Measurements from ENCODE around the gene FHIT. TPM values are rescaled to one million over a fixed set of nuclear protein-coding genes. Genes with fewer than 3 reads are reported as not detected.

FHIT gene
- total and polyA plus RNA-seq, 4 donors = 2.1 to 14.7 (median 6.6) TPM

DNA sequence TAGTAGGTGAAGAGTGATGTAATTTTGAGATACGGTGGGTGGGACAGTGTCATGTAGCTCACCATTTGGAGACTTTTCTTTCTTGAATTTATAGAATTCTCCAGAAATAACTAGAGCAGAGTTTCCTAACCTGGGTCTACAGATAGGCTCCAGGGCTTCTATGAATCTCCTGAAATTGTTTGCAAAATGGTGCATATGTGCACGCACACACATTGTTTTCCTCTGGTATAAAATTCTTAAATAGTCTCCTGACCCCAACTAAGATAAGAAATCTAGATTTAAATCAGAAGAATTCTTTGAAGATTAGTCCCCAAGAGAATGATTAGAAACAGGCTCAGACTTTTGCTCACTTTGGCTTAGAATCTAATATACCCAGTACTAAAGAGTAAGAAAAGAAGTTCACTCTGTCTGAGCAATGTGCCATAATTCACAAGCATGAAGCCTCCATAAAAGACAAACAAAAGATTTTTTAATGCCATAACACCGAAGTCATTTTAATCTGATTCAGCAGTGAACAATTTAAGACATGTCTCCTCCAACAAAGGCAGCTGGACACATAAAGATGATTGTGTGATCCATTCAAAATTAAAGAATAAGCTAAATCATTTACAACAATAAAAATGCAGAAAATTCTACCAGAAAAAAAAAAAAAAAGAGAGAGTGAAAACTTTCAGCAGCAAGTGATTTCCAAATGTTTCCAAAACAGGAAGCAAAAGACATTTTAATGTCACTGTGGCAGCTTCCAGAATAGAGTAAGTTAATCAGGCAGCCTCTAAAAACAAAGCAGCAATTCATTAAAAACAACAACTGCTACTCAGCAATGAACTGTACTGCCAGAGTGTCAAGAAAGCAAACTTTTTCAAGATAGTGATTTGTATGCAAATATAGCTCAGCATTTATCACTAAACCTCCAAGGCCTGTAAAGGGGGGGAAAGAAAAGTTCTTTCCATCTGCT is 1225.9 kb downstream of the FHIT start:
- no peak overlapping the region for H3K27ac ChIP-seq (ENCODE audit: low read depth in 1 of 2, low read length in 2 of 2)
- H3K27me3 ChIP-seq (ENCODE audit: control insufficient read depth in 4 of 4, insufficient read depth in 4 of 4, low read length in 3 of 4) = no peaks in the 10 kb centered on the region
- no peaks in the 10 kb centered on the region for H3K4me1 ChIP-seq (ENCODE audit: control insufficient read depth in 4 of 4, insufficient read depth in 4 of 4, low read length in 3 of 4)
- no peak overlapping the region for H3K4me3 ChIP-seq (ENCODE audit: low read depth in 1 of 3, low read length in 3 of 3)
- H3K9ac ChIP-seq (ENCODE audit: low read depth in 1 of 2, low read length in 2 of 2) = no peak overlapping the region
- H3K9me3 ChIP-seq (ENCODE audit: control insufficient read depth in 4 of 4, low read length in 3 of 4) = no peaks in the 10 kb centered on the region
- 86% methylated on average over 3 of the region's 3 CpGs for WGBS
- no peak for TF ChIP-seq RXRA (IDR thresholded peaks at IDR 0.05)
- H3K36me3 ChIP-seq (ENCODE audit: control insufficient read depth in 4 of 4, insufficient read depth in 3 of 4, low read depth in 1 of 4, low read length in 3 of 4) = no peaks in the 10 kb centered on the region
- DNase-seq (ENCODE audit: low spot score) = no peak

DNA sequence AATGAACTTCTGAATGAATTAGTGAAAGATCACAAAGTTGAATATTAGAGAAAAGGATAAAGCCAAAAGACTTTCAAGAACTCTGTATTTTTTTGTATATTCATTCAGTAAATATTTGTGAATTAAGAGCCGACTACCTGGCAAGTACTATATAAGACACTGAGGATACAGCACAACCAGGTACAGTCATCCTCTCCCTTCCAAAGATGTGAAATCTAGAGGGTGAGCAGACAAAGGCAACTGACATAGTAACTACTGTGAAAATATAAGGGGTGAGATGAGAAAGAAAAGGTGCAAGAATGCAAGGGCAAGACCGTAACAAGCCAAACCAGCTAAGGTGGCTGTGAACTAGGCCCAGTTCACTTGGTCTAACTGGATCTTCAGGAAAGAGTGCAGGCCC is 1226.9 kb downstream of the FHIT start:
- no peak for DNase-seq (ENCODE audit: low spot score)
- Histone ChIP-seq H3K9me3 (ENCODE audit: control insufficient read depth in 4 of 4, low read length in 3 of 4) (no peaks in the 10 kb centered on the region), H3K4me3 (ENCODE audit: low read depth in 1 of 3, low read length in 3 of 3) (no peak overlapping the region), H3K27me3 (ENCODE audit: control insufficient read depth in 4 of 4, insufficient read depth in 4 of 4, low read length in 3 of 4) (no peaks in the 10 kb centered on the region), H3K9ac (ENCODE audit: low read depth in 1 of 2, low read length in 2 of 2) (no peak overlapping the region), H3K4me1 (ENCODE audit: control insufficient read depth in 4 of 4, insufficient read depth in 4 of 4, low read length in 3 of 4) (no peaks in the 10 kb centered on the region), H3K27ac (ENCODE audit: low read depth in 1 of 2, low read length in 2 of 2) (no peak overlapping the region), H3K36me3 (ENCODE audit: control insufficient read depth in 4 of 4, insufficient read depth in 3 of 4, low read depth in 1 of 4, low read length in 3 of 4) (no peaks in the 10 kb centered on the region)
- WGBS = 97% methylated on average over 2 of the region's 2 CpGs
- TF ChIP-seq RXRA (IDR thresholded peaks at IDR 0.05) = no peak
- no peak for TF ChIP-seq NR2F2 (IDR thresholded peaks at IDR 0.05)
- no peak for TF ChIP-seq YY1 (IDR thresholded peaks at IDR 0.05)
- TF ChIP-seq, protein P1, sequence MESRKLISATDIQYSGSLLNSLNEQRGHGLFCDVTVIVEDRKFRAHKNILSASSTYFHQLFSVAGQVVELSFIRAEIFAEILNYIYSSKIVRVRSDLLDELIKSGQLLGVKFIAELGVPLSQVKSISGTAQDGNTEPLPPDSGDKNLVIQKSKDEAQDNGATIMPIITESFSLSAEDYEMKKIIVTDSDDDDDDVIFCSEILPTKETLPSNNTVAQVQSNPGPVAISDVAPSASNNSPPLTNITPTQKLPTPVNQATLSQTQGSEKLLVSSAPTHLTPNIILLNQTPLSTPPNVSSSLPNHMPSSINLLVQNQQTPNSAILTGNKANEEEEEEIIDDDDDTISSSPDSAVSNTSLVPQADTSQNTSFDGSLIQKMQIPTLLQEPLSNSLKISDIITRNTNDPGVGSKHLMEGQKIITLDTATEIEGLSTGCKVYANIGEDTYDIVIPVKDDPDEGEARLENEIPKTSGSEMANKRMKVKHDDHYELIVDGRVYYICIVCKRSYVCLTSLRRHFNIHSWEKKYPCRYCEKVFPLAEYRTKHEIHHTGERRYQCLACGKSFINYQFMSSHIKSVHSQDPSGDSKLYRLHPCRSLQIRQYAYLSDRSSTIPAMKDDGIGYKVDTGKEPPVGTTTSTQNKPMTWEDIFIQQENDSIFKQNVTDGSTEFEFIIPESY (IDR thresholded peaks at IDR 0.05) = no peak
- no peak for TF ChIP-seq TAF1 (conservative IDR thresholded peaks at IDR 0.05)

DNA sequence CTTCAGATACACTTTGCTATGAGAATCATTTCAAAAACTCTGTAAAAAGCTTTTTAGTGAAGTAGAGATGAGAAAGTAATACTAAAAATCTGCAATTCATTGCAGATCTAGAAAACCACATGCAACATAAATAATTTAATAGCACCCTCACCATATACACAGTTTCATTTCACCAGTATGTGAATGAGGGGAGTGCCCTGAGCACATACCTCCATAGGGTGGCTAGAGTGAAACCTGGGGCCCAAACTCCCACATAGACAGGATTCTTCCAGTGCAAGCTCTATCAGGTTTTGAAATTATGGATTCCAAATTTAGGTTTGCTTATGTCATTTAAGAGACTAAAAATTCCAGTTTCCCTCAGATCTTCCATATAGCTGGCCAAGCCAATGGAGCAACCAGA is 1228.1 kb downstream of the FHIT start:
- no peaks in the 10 kb centered on the region for H3K4me1 ChIP-seq (ENCODE audit: control insufficient read depth in 4 of 4, insufficient read depth in 4 of 4, low read length in 3 of 4)
- no peak overlapping the region for H3K27ac ChIP-seq (ENCODE audit: low read depth in 1 of 2, low read length in 2 of 2)
- H3K4me3 ChIP-seq (ENCODE audit: low read depth in 1 of 3, low read length in 3 of 3) = no peak overlapping the region
- no peak for DNase-seq (ENCODE audit: low spot score)
- no peaks in the 10 kb centered on the region for H3K36me3 ChIP-seq (ENCODE audit: control insufficient read depth in 4 of 4, insufficient read depth in 3 of 4, low read depth in 1 of 4, low read length in 3 of 4)
- no peaks in the 10 kb centered on the region for H3K9me3 ChIP-seq (ENCODE audit: control insufficient read depth in 4 of 4, low read length in 3 of 4)
- H3K9ac ChIP-seq (ENCODE audit: low read depth in 1 of 2, low read length in 2 of 2) = no peak overlapping the region
- H3K27me3 ChIP-seq (ENCODE audit: control insufficient read depth in 4 of 4, insufficient read depth in 4 of 4, low read length in 3 of 4) = no peaks in the 10 kb centered on the region
- TF ChIP-seq RAD21 (IDR thresholded peaks at IDR 0.05) = no peak
- no peak for TF ChIP-seq TAF1 (conservative IDR thresholded peaks at IDR 0.05)
- no peak for TF ChIP-seq RXRA (IDR thresholded peaks at IDR 0.05)
- TF ChIP-seq SP1 (IDR thresholded peaks at IDR 0.05) = no peak
- TF ChIP-seq, protein P2, sequence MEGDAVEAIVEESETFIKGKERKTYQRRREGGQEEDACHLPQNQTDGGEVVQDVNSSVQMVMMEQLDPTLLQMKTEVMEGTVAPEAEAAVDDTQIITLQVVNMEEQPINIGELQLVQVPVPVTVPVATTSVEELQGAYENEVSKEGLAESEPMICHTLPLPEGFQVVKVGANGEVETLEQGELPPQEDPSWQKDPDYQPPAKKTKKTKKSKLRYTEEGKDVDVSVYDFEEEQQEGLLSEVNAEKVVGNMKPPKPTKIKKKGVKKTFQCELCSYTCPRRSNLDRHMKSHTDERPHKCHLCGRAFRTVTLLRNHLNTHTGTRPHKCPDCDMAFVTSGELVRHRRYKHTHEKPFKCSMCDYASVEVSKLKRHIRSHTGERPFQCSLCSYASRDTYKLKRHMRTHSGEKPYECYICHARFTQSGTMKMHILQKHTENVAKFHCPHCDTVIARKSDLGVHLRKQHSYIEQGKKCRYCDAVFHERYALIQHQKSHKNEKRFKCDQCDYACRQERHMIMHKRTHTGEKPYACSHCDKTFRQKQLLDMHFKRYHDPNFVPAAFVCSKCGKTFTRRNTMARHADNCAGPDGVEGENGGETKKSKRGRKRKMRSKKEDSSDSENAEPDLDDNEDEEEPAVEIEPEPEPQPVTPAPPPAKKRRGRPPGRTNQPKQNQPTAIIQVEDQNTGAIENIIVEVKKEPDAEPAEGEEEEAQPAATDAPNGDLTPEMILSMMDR (IDR thresholded peaks at IDR 0.05; ENCODE audit: low read depth, low read length, missing input control) = no peak
- TF ChIP-seq NR2F2 (IDR thresholded peaks at IDR 0.05) = no peak
- TF ChIP-seq, protein P1 (IDR thresholded peaks at IDR 0.05) = no peak
- no peak for TF ChIP-seq FOXA1 (IDR thresholded peaks at IDR 0.05)
- TF ChIP-seq HNF4A (conservative IDR thresholded peaks at IDR 0.05) = no peak
- TF ChIP-seq FOXA2 (IDR thresholded peaks at IDR 0.05) = no peak
- TF ChIP-seq, protein P3, sequence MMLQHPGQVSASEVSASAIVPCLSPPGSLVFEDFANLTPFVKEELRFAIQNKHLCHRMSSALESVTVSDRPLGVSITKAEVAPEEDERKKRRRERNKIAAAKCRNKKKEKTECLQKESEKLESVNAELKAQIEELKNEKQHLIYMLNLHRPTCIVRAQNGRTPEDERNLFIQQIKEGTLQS (IDR thresholded peaks at IDR 0.05) = no peak
- TF ChIP-seq EGR1 (IDR thresholded peaks at IDR 0.05; ENCODE audit: low read depth in 2 of 2) = no peak
- no peak for TF ChIP-seq JUND (IDR thresholded peaks at IDR 0.05)
- no peak for TF ChIP-seq YY1 (IDR thresholded peaks at IDR 0.05)
- TF ChIP-seq HNF4G (IDR thresholded peaks at IDR 0.05) = no peak
- TF ChIP-seq, protein P4, sequence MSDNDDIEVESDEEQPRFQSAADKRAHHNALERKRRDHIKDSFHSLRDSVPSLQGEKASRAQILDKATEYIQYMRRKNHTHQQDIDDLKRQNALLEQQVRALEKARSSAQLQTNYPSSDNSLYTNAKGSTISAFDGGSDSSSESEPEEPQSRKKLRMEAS (IDR thresholded peaks at IDR 0.05) = no peak
- TF ChIP-seq, protein P5, sequence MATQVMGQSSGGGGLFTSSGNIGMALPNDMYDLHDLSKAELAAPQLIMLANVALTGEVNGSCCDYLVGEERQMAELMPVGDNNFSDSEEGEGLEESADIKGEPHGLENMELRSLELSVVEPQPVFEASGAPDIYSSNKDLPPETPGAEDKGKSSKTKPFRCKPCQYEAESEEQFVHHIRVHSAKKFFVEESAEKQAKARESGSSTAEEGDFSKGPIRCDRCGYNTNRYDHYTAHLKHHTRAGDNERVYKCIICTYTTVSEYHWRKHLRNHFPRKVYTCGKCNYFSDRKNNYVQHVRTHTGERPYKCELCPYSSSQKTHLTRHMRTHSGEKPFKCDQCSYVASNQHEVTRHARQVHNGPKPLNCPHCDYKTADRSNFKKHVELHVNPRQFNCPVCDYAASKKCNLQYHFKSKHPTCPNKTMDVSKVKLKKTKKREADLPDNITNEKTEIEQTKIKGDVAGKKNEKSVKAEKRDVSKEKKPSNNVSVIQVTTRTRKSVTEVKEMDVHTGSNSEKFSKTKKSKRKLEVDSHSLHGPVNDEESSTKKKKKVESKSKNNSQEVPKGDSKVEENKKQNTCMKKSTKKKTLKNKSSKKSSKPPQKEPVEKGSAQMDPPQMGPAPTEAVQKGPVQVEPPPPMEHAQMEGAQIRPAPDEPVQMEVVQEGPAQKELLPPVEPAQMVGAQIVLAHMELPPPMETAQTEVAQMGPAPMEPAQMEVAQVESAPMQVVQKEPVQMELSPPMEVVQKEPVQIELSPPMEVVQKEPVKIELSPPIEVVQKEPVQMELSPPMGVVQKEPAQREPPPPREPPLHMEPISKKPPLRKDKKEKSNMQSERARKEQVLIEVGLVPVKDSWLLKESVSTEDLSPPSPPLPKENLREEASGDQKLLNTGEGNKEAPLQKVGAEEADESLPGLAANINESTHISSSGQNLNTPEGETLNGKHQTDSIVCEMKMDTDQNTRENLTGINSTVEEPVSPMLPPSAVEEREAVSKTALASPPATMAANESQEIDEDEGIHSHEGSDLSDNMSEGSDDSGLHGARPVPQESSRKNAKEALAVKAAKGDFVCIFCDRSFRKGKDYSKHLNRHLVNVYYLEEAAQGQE (IDR thresholded peaks at IDR 0.05) = no peak

All from liver (tissue), 9 donors.